GM21447 (cell line): ENCODE data around the gene PRR35.

Source experiments
- ATAC-seq: cut with Tn5 transposase; IDR thresholded peaks from one replicate; pipeline ENCODE4 v1.9.1; 2021; ENCODE audit not compliant: unreplicated experiment

PRR35 gene

GRCh38 chr16:546909-547770 lies 13.1 kb upstream of the PRR35 start:
- ATAC-seq: no peak

DNA sequence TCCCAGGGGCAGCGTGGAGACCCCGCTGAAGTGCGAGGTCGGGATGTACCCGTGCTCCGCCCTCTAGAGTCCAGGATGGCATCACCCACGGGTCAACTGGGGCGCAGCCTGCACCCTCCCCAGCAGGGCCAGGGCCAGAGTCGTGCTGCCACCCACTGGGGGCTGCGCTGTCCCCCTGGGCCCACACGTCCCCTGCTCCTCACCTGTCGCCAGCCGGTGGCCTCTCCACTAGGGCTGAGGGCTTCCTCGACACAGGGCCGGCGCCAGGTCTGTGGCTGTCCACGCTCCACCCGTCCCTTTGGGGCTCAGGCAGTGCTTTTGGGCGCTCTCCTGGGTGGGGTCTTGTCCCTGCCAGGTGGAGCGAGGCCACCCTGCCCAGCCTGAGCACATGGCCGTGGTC lies 11.6 kb upstream of the PRR35 start:
- no peak for ATAC-seq

DNA sequence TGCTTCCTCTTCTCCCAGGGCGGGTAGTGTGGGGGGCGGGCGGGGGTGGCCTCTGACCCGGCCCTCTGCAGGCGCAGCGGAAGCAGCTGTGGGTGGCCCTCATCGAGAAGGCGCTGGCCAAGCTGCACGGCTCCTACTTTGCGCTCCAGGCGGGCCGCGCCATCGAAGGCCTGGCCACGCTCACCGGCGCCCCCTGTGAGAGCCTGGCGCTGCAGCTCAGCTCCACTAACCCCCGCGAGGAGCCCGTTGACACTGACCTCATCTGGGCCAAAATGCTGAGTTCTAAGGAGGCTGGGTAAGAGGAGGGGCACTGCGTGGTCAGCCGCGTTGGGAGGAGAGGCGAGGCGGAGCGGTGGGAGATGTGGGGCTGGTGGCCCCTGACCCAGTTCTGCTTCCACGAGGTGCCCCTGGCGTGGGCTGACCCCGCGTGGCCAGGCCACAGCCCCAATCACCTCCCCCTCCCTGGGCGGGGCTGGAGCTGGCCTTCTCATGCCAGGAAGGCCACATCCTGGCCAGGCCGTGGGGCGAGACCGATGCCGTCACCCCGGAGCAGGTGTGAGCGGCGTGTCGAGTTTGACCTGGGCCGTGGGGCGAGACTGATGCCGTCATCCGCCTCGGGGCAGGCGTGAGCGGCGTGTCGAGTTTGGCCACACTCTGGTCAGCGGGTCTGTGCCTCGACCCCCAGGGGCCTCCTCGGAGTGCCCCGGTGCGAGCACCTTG lies 10.5 kb upstream of the PRR35 start:
- no peak for ATAC-seq

DNA sequence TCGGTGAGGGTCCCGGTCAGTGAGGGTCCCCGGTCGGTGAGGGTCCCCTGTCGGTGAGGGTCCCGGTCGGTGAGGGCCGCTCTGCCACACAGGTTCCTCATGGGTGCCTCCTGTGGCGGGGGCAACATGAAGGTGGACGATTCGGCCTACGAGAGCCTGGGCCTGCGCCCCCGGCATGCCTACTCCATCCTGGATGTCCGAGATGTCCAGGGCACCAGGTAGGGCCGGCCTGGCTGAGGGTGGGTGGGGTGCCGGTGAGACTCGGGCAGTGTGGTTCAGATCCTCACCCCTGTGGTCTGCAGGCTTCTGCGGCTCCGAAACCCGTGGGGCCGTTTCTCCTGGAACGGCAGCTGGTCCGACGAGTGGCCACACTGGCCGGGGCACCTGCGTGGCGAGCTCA lies 9.0 kb upstream of the PRR35 start:
- no peak for ATAC-seq

DNA sequence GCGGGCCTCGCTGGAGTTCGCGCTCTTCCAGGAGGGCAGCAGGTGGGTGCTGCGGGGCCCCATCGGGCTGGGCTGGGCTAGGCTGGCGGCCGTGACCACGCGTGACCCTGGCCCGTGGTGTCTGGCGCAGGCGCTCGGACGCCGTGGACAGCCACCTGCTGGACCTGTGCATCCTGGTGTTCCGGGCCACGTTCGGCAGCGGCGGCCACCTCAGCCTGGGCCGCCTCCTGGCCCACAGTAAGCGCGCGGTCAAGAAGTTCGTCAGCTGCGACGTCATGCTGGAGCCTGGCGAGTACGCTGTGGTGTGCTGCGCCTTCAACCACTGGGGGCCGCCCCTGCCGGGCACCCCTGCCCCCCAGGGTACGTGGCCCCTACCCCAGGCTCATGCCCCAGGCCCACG lies 8.0 kb upstream of the PRR35 start:
- no peak for ATAC-seq

DNA sequence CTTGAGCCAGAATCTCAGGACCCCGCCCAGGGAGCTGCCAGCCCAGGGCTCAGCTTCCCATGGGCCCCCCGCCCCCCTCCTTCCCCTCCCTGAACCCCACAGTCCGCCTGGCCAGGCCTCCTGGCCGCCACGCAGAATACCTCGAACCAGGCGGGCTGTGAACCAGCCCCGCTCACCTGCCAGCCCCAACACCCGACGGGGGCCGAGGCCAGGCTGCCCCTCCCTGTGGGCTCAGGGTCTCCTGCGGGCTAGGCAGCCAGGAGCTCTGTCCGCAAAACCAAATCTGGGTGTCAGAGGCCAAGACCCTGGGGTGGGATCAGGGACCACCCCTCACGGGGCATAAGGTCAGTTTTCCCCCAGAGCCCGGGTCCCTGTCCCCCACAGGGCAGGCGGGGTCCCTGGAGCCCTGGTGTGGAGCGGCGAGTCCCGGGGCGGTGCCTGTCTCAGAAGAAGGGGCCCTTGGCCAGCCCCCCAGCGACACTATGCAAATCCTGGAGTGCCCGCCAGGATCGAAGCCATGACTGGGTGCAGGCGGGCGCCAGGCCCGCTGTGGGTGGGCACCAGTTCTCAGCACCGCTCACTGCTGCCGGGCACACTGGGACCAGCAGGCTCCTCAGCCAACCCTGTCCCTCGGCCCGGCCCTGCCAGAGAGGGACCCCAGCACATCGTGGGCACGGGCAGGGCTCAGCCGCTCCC lies 6.4 kb upstream of the PRR35 start:
- no peak for ATAC-seq

DNA sequence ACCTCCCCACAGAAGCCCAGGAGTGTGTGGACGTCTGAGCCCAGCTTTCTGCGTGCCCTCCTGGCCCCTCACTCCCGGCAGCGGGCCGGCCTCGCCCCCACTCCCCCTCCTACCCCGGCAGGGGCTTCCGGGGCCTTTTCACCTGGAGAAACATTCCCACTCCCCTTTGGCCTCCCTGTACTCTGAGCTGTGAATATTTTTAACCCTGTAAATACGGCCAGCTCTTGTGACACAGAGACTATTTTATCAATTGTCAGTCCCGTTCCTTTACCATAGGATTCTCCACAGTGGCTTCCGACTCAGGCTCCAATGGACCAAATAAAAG lies 5.9 kb upstream of the PRR35 start:
- no peak for ATAC-seq

GRCh38 chr16:554640-555365 lies 5.4 kb upstream of the PRR35 start:
- no peak for ATAC-seq

DNA sequence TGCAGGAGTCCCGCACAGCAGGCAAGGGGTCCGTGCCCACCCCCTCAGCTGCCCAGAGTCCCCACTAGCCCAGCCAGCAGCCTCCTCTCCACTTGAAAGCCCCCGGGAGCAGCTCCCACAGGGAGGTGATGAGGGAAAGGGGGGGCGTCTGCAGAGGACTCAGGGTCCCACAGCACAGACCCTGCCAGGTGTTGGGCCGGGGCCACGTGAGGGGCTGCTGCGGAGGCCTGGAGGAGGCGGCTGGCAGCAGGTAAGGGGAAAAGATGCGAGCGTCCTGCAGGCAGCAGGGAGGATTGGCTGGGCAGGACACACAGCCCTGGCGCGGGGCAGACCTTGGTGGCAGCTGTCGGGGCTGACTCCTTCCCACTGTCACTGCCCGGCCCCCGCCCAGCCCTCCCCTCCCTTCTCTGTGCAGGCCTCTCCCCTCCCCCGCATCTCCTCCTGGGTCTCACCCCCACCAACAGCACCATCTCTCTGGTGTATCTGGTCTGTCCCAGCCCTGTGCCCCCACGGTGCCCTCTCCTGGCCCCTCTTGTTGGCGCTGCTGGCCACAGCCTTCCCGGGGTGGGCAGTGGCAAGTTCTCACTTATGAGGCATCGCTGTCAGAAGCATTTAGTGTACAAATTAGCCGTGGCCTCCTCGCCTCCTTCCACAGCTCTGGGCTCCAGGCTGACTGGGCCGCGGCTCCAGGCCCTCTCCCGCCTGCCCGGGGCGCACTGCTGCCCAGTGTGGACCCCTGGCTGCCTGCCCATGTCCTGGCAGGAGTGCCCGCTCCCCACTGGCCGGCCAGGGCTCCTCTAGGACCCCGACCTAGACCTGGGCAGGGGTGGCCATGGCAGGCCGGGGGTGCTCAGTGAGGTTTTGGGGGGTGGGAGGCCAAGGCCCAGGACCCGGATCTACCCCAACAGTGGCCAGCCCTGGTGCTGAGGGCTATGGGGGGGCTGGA lies 4.4 kb upstream of the PRR35 start:
- no peak for ATAC-seq

GRCh38 chr16:556474-557173 lies 3.6 kb upstream of the PRR35 start:
- no peak for ATAC-seq

DNA sequence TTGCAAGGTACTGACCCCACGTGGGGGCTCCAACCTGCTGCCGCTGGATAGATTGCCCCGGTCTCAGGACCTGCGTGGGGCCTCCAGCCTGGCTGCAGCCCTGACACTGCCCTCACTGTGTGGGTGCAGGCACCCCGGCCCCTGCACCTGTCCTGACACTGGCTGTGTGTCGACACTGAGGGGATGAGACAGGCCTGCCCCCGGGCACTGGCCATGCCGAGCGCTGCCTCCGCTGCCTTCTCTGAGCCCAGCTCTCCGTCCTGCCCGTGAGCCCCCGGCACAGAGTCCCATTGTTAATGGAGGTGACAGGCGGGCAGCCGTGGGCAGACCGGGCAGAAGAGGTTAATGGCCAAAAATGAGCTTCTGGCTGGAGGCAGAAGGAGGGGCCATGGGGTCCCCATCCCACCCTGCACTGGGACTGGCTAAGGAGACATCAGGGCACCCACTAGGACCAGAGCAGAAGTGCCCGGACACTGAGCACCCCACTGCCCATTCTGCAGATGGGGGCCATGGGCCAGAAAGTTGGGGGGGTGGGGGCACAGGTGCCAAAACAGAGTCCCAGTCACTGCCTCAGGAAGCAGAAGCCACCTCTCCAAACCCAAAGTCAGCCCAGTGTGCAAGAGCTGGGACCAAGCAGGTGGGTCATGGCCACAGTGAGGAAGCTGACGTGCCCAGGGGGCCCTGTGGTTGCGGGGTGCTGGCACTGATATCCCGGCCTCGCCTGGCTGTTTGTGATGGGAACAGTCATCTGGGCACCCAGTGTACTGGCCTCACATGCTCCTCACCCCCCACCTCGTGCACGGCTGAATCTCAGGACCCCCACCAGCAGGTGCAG lies 2.5 kb upstream of the PRR35 start:
- no peak for ATAC-seq

DNA sequence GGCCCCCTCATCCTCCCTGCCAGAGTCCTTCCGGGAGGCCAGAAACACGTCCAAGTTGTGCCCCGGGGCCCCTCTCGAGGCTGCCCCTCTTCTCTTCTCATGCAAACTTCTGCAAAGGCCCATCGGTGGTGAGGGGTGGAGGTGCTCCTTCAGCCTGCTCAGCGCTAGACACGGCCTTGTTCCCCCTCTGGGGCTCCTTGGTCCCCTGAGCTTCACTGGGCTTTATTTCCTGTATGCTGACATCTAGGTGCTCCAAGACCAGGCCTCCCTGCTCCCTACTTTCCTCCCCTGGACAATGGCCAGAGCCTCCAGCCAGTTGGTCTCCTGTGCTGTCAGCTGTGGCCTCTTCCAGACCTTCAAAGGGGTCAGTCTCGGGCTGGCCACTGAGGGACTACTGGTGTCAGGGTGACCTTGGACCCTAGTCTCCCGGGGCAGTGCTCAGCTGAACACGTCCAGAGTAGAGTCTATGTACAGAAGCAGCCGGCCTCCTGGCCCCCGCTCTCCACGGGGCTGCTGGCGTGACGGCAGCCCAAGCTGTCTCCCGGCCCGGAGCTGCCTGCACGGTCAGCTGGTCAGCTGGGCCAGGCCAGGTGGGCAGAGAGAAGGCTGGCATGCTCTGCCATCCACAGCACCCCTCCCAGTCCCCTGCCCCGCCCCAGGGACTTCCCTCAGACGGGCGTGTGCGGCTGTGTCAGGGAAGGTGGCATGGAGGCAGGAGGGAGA lies 1.7 kb upstream of the PRR35 start:
- ATAC-seq: no peak

DNA sequence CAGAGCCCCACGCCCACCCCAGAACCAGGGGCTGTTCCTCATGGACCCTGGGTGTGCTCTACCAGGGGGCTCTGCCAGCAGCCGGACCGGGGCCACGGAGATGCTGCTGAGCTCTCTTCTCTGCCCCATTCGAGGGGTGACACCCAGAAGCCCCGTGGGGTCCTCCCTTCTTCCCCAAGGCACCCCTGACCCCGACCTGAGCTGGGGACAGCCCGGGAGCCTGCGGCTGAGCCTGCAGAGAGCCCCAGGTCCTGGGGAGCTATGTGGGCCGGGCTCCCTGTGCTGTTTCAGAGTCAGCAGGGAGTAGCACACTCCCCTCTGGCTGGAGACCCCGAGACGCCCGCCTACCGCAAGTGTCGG lies 1.2 kb upstream of the PRR35 start:
- no peak for ATAC-seq

GRCh38 chr16:559411-560203 lies 587 bp upstream of the PRR35 start:
- ATAC-seq: no peak

GRCh38 chr16:560701-561412 lies 663 bp downstream of the PRR35 start:
- no peak for ATAC-seq

DNA sequence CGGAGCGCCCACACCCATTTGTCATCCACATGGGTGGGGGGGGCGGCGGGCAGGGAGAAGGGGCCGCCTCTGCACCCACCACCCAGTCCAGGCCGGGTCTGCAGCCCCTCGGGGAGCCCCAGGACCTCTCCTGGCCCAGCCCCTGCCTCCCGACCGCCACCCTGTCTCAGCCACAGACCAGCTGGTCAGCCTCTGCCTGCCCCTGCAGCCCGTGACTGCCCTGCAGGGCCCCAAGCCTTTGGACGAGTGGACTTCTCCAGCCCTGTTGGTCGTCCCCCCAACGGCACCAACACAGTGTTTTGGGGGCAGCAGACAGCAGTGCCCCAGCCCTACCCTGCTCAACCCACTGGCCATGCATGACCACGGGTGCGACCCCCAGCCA lies 1.2 kb downstream of the PRR35 start:
- ATAC-seq: no peak
